Inflammatory macrophage treated with lipopolysaccharide for 4 hours (primary cell): ENCODE results near the gene RAB13.
"Not testable (repeated sequence)": the region's sequence is repeated elsewhere in the genome, so short reads cannot be mapped to it uniquely, and the experiment has no call there.

ENCODE experiments used
- DNase-seq: peaks from one replicate; pipeline ENCODE4 v3.0.0-alpha.2; 2020

RAB13 gene

GRCh38 chr1:153985941-153986761, at the start of gene RAB13:
Gene RAB13, minus strand, starts transcription at chr1:153986339. Its CDS starts 103 bp downstream, at chr1:153986236.
- peak; percentile 88 for DNase-seq

GRCh38 chr1:154033697-154034096, 47.6 kb upstream of the RAB13 start:
- not testable (repeated sequence) for DNase-seq

- no peak for DNase-seq
These were observed 33.8 kb upstream of the RAB13 start for GRCh38 chr1:154019940-154020339.

- DNase-seq, result no peak
These were observed 33.1 kb upstream of the RAB13 start for GRCh38 chr1:154019269-154019668.

GRCh38 chr1:154014154-154014907, 28.2 kb upstream of the RAB13 start:
- no peak for DNase-seq

- not testable (repeated sequence) for DNase-seq
These were observed 26.4 kb upstream of the RAB13 start for GRCh38 chr1:154012543-154012942.

- DNase-seq, result no peak
These were observed 26.0 kb upstream of the RAB13 start for GRCh38 chr1:154012129-154012528.

- DNase-seq, result peak; percentile 19
These were observed 20.0 kb upstream of the RAB13 start for GRCh38 chr1:154006136-154006535.

GRCh38 chr1:154000420-154000819, 14.3 kb upstream of the RAB13 start:
- no peak for DNase-seq

- DNase-seq, result not testable (repeated sequence)
These were observed 10.7 kb upstream of the RAB13 start for GRCh38 chr1:153996882-153997281.

GRCh38 chr1:153995640-153996039, 9.5 kb upstream of the RAB13 start:
- no peak for DNase-seq

GRCh38 chr1:153995202-153995601, 9.1 kb upstream of the RAB13 start:
- no peak for DNase-seq

GRCh38 chr1:153991806-153992205, 5.7 kb upstream of the RAB13 start:
- no peak for DNase-seq

GRCh38 chr1:153991151-153991630, 5.1 kb upstream of the RAB13 start:
- peak; percentile 42 for DNase-seq

- peak; percentile 99 for DNase-seq
These were observed 4.5 kb upstream of the RAB13 start, which contains the start of gene RPS27 for GRCh38 chr1:153990468-153991150. Gene RPS27, plus strand, starts transcription at chr1:153990762. Its CDS starts 35 bp downstream, at chr1:153990797.

- DNase-seq, result no peak
These were observed 1.5 kb upstream of the RAB13 start for GRCh38 chr1:153987621-153988020.

GRCh38 chr1:153985341-153985912, 712 bp downstream of the RAB13 start:
- DNase-seq, result peak; percentile 94

- peak; percentile 59 for DNase-seq
These were observed 1.8 kb downstream of the RAB13 start for GRCh38 chr1:153984123-153984894.

- DNase-seq, result not testable (repeated sequence)
These were observed 4.4 kb downstream of the RAB13 start for GRCh38 chr1:153981735-153982134.

- not testable (repeated sequence) for DNase-seq
These were observed 7.0 kb downstream of the RAB13 start for GRCh38 chr1:153979091-153979490.

- DNase-seq, result no peak
These were observed 7.7 kb downstream of the RAB13 start for GRCh38 chr1:153978274-153978909.
